Gastrocnemius medialis (tissue), 4 donors: ENCODE data around the gene KIF13A. TPM values are rescaled to one million over a fixed set of nuclear protein-coding genes. Genes with fewer than 3 reads are reported as not detected.
A peak's percentile ranks its signal among the peaks of the same experiment; 100 is the strongest.

Source experiments
- ATAC-seq, 2 donors: fragments of 150-250 bp; one replicate each; pipeline ENCODE4 v1.9.1; 2016
- DNase-seq, 2 donors: peaks; one replicate each; pipeline ENCODE4 v3.0.0-alpha.2; 2019
- H3K27ac ChIP-seq, 4 donors: fragments of 200-600 bp; sonication (generic); 1 replicate in 1 of 4; 2 replicates in 3 of 4; pipeline ENCODE4 v1.5.1; 2016 to 2018; ENCODE audit warnings: mild to moderate bottlenecking in 2 of 4, moderate library complexity in 1 of 4
- H3K27me3 ChIP-seq, 3 donors: fragments of 200-600 bp; sonication (generic) in 2 of 3; 1 replicate in 1 of 3; 2 replicates in 2 of 3; pipeline versions ENCODE4 v1.5.1 to v1.6.0; 2016 to 2019; ENCODE audit warnings: mild to moderate bottlenecking in 1 of 3, moderate library complexity in 1 of 3
- H3K36me3 ChIP-seq, 2 donors: fragments of 200-600 bp; sonication (generic) in 1 of 2; one replicate each; pipeline ENCODE4 v1.5.1; 2017 to 2018
- H3K4me1 ChIP-seq, 2 donors: fragments of 200-600 bp; sonication (generic) in 1 of 2; one replicate each; pipeline ENCODE4 v1.5.1; 2016 to 2017; ENCODE audit warnings: mild to moderate bottlenecking in 2 of 2
- H3K4me3 ChIP-seq, 4 donors: fragments of 200-600 bp; sonication (generic) in 3 of 4; 1 replicate in 1 of 4; 2 replicates in 3 of 4; pipeline ENCODE4 v1.5.1; 2016 to 2019; ENCODE audit warnings: mild to moderate bottlenecking in 2 of 4
- H3K9me3 ChIP-seq, 3 donors: fragments of 200-600 bp; sonication (generic) in 2 of 3; 1 replicate in 1 of 3; 2 replicates in 2 of 3; pipeline ENCODE4 v1.5.1; 2016 to 2019
- POLR2A ChIP-seq, 2 donors: fragments of 450-650 bp; IDR thresholded peaks; one replicate each; pipeline ENCODE4 v1.6.1; 2017; ENCODE audit warnings: antibody characterized with exemption in 2 of 2, mild to moderate bottlenecking in 2 of 2, moderate library complexity in 2 of 2
- in situ Hi-C, 4 donors: fragments of 200-750 bp; cut with MboI; loops; one replicate each; pipeline versions ENCODE4 v1.15.0 to v1.8.0; 2017; ENCODE audit warnings: low sequenced_read_pairs in 4 of 4
- intact Hi-C: fragments of 100-400 bp; cut with DNase I; formaldehyde crosslinking; loops from one replicate; pipeline ENCODE4 v1.15.1; 2023; ENCODE audit warnings: low total_unique reads
- total RNA-seq, 4 donors: library from RNA; depleted of rRNA; stranded (reverse); fragments of >200 nt; gene quantifications; one replicate each; pipeline versions ENCODE4 v1.1.0 to v1.2.3, GENCODE V29; 2016
- TF ChIP-seq, protein P1 (sequence below), 5 experiments: fragments of 450-650 bp in 3 of 5; fragments of 200-600 bp in 2 of 5; sonication (generic) in 2 of 5; IDR thresholded peaks in 4 of 5; conservative IDR thresholded peaks in 1 of 5; 1 replicate in 4 of 5; 2 replicates in 1 of 5; pipeline ENCODE4 v1.5.1; 2016 to 2019; ENCODE audit warnings: antibody characterized with exemption in 5 of 5, mild to moderate bottlenecking in 3 of 5, moderate library complexity in 3 of 5

The KIF13A gene
- total RNA-seq, 4 donors from 2014 or later, result 47.4 to 72.9 (median 63.8) TPM

DNA sequence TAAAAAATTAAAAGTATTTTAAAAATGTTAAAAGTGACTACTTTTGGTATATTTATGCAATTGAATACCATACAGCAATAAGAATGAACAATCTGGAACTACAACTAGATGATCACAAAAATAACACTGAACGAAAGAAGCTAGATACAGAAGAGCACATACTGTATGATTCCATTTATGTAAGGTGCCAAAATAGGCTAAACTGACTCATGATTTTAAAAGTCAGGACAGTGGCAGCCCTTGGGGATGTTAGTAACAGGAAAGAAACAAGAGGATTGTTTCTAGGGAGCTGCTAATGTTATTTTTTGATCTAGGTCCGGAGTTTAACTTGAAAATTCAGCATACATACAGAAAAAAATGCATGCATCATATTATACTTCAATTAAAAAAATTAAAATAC lies 42.3 kb downstream of the KIF13A start:
- Histone ChIP-seq H3K27me3 (no peaks in the 10 kb centered on the region), H3K4me1 (peaks cover 48 to 56% of the 10 kb centered on the region in 2 donors), H3K27ac (peak overlapping the region in 3 of 4 donors; percentile 24 to 50 (median 44)), H3K36me3 (no peaks in the 10 kb centered on the region), H3K4me3 (peak overlapping the region in 2 of 4 donors; percentile 2 to 11), H3K9me3 (no peaks in the 10 kb centered on the region)
- TF ChIP-seq, protein P1, sequence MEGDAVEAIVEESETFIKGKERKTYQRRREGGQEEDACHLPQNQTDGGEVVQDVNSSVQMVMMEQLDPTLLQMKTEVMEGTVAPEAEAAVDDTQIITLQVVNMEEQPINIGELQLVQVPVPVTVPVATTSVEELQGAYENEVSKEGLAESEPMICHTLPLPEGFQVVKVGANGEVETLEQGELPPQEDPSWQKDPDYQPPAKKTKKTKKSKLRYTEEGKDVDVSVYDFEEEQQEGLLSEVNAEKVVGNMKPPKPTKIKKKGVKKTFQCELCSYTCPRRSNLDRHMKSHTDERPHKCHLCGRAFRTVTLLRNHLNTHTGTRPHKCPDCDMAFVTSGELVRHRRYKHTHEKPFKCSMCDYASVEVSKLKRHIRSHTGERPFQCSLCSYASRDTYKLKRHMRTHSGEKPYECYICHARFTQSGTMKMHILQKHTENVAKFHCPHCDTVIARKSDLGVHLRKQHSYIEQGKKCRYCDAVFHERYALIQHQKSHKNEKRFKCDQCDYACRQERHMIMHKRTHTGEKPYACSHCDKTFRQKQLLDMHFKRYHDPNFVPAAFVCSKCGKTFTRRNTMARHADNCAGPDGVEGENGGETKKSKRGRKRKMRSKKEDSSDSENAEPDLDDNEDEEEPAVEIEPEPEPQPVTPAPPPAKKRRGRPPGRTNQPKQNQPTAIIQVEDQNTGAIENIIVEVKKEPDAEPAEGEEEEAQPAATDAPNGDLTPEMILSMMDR (IDR thresholded peaks at IDR 0.05 in 4 of 5, conservative IDR thresholded peaks at IDR 0.05 in 1 of 5), result no peak
- no peak for TF ChIP-seq POLR2A (IDR thresholded peaks at IDR 0.05)
- in situ Hi-C loops (no loop called here), intact Hi-C loops (no loop called here)
- ATAC-seq (peak; percentile 92 to 98), DNase-seq (no peak)

DNA sequence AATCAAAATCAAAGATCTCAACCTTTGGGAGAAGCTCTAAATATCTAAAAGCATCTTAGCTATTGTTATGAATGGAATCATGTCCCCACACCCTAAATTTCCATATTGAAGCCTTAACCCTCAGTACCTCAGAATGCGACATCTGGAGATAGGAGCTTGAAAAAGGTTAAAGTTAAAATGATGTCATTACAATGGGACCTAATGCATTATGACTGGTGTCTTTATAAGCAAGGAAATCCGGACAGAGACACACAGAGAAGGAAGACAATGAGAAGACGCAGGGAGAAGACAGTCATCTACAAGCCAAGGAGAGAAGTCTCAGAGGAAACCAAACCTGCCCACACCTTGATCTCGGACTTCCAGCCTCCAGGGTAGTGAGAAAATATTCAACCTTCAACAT lies 46.1 kb downstream of the KIF13A start:
- Histone ChIP-seq H3K9me3 (no peaks in the 10 kb centered on the region), H3K4me3 (no peak overlapping the region), H3K27me3 (no peaks in the 10 kb centered on the region), H3K4me1 (peaks cover 44 to 48% of the 10 kb centered on the region in 2 donors), H3K36me3 (no peaks in the 10 kb centered on the region), H3K27ac (no peak overlapping the region)
- TF ChIP-seq, protein P1 (IDR thresholded peaks at IDR 0.05 in 4 of 5, conservative IDR thresholded peaks at IDR 0.05 in 1 of 5), result no peak
- in situ Hi-C loops (no loop called here), intact Hi-C loops (no loop called here)
- DNase-seq (no peak), ATAC-seq (no peak)

DNA sequence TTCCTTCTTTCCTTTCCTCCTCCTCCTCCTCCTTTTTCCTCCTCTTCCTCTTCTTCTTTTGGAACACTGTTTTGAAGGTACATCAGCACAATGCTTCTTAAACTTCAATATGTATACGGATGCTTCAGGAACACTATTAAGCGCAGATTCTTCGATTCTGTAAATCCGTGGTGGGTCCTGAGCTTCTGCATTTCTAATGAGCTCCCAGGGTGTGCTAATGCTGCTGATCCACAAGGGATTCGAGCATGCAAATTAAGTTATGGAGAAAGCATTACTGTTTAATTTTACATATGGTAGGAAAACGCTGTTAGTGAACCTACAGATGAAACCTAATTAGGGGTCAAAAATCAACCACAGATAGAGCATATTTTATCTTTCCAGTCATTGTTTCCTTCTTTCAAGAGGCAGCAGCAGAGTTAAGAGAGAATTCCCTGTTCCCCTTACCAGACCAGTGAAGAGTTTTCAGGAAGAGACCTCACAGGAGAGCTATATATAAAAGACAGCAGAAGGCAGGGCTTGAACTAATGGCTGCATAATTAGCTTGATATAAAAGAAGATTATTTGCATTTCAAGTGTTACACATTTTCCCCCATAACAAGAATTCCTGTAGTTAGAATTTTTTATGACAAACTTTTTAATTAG lies 47.2 kb downstream of the KIF13A start:
- no peak for ATAC-seq
- no peak overlapping the region for H3K27ac ChIP-seq
- intact Hi-C loops, result no loop called here
- in situ Hi-C loops, result no loop called here
- H3K9me3 ChIP-seq, result no peaks in the 10 kb centered on the region
- no peak for TF ChIP-seq POLR2A (IDR thresholded peaks at IDR 0.05)
- TF ChIP-seq, protein P1 (IDR thresholded peaks at IDR 0.05 in 4 of 5, conservative IDR thresholded peaks at IDR 0.05 in 1 of 5), result no peak
- H3K27me3 ChIP-seq, result no peaks in the 10 kb centered on the region
- H3K36me3 ChIP-seq, result no peaks in the 10 kb centered on the region
- H3K4me1 ChIP-seq, result peaks cover 44 to 50% of the 10 kb centered on the region in 2 donors
- H3K4me3 ChIP-seq, result no peak overlapping the region
- no peak for DNase-seq

DNA sequence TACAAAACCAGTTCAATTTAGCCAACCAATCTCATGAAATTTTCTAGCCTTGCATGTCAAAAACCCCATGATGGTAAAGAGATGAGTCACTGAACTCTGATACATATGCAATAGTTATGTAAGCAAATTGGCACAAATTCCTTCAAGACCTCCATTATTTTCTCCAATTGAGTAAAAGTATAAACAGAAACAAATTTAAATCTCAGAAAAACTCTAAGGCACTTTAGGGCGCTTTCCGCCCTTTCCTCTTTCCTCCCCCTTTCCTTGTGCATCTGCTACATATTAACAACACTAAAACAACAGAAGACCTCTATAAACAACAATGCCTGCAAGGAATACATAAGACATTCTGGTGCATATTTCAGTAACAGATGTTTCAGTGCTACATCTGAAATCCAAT lies 48.5 kb downstream of the KIF13A start:
- Histone ChIP-seq H3K36me3 (no peaks in the 10 kb centered on the region), H3K9me3 (no peaks in the 10 kb centered on the region), H3K4me3 (no peak overlapping the region), H3K27me3 (no peaks in the 10 kb centered on the region), H3K4me1 (peaks cover 37 to 50% of the 10 kb centered on the region in 2 donors), H3K27ac (no peak overlapping the region)
- intact Hi-C loops (no loop called here), in situ Hi-C loops (no loop called here)
- TF ChIP-seq POLR2A (IDR thresholded peaks at IDR 0.05), result no peak
- TF ChIP-seq, protein P1 (IDR thresholded peaks at IDR 0.05 in 4 of 5, conservative IDR thresholded peaks at IDR 0.05 in 1 of 5), result no peak
- ATAC-seq (no peak), DNase-seq (no peak)
